K562 (cell line): ENCODE measurements around the gene EIF1B. TPM values are rescaled to one million over a fixed set of nuclear protein-coding genes. Genes with fewer than 3 reads are reported as not detected.

Experiments
- ADNP ChIP-seq: fragments of 200-800 bp; sonication (Bioruptor generic); IDR thresholded peaks from 2 replicates; pipeline ENCODE4 v1.6.1; 2016; ENCODE audit warnings: missing genetic modification characterization, missing compliant biosample characterization
- BMI1 ChIP-seq: fragments of 150-350 bp; IDR thresholded peaks from 2 replicates; pipeline ENCODE4 v1.6.1; 2014; ENCODE audit warnings: low read length
- CBFB ChIP-seq: sonication (generic); formaldehyde crosslinking; IDR thresholded peaks from 2 replicates; pipeline ENCODE4 v1.4.0; 2020; ENCODE audit warnings: mild to moderate bottlenecking, missing genetic modification reagents
- CBX8 ChIP-seq: fragments of 200-600 bp; sonication (generic); IDR thresholded peaks from 2 replicates; pipeline ENCODE4 v1.6.1; 2012; ENCODE audit warnings: borderline replicate concordance, mixed run types, low read depth, mild to moderate bottlenecking, moderate library complexity, mixed read lengths, low read length, control low read depth, inconsistent platforms; ENCODE audit not compliant: poor library complexity, severe bottlenecking; ENCODE audit errors: extremely low read depth
- FOXP1 ChIP-seq: sonication (generic); formaldehyde crosslinking; IDR thresholded peaks from 2 replicates; pipeline ENCODE4 v1.8.0; 2022; ENCODE audit warnings: mild to moderate bottlenecking, missing genetic modification reagents
- PHB ChIP-seq: fragments of 250-450 bp; sonication (Bioruptor Pico); IDR thresholded peaks from 2 replicates; pipeline ENCODE4 v1.5.0; 2021
- ZNF165 ChIP-seq: fragments of 250-450 bp; sonication (Bioruptor Pico); IDR thresholded peaks from 2 replicates; pipeline ENCODE4 v1.4.0; 2020; ENCODE audit warnings: borderline replicate concordance
- polyA plus RNA-seq, 8 experiments: library from polyadenylated mRNA; depleted of rRNA in 4 of 8; stranded (reverse) in 5 of 8; unstranded in 3 of 8; fragments of >200 nt; fragmentation: Nextera tagmentation in 2 of 8; fragmentation: Illumina TruSeq in 1 of 8; extraction: Ambion mirVana in 2 of 8; extraction: Trizol in 1 of 8; gene quantifications; 2 replicates each; pipeline versions ENCODE4 v1.2.1 to v1.2.3, GENCODE V29; 2011 to 2014; ENCODE audit warnings: inconsistent platforms in 1 of 8, missing spikeins in 1 of 8
- total RNA-seq, 7 experiments: library from RNA; depleted of rRNA in 6 of 7; stranded (reverse); fragments of >200 nt in 6 of 7; fragmentation: Illumina TruSeq in 2 of 7; extraction: Trizol in 2 of 7; gene quantifications; 2 replicates each; pipeline versions ENCODE4 v1.2.1 to v1.2.3, GENCODE V29; 2011 to 2021; ENCODE audit warnings: low replicate concordance in 1 of 7
- TF ChIP-seq, protein P1 (sequence below): fragments of 450-650 bp; formaldehyde crosslinking; IDR thresholded peaks from 2 replicates; pipeline ENCODE4 v1.4.0; 2020; ENCODE audit warnings: mild to moderate bottlenecking
- TF ChIP-seq, protein P2 (sequence below): sonication (generic); formaldehyde crosslinking; IDR thresholded peaks from 2 replicates; pipeline ENCODE4 v1.4.0; 2020; ENCODE audit warnings: mild to moderate bottlenecking, missing genetic modification reagents

The EIF1B gene
- total and polyA plus RNA-seq, 9 of the 15 experiments (the other 6 are each of a cell fraction or from before 2014, with no cell fraction given), result 18.1 to 184 (median 78.9) TPM

DNA sequence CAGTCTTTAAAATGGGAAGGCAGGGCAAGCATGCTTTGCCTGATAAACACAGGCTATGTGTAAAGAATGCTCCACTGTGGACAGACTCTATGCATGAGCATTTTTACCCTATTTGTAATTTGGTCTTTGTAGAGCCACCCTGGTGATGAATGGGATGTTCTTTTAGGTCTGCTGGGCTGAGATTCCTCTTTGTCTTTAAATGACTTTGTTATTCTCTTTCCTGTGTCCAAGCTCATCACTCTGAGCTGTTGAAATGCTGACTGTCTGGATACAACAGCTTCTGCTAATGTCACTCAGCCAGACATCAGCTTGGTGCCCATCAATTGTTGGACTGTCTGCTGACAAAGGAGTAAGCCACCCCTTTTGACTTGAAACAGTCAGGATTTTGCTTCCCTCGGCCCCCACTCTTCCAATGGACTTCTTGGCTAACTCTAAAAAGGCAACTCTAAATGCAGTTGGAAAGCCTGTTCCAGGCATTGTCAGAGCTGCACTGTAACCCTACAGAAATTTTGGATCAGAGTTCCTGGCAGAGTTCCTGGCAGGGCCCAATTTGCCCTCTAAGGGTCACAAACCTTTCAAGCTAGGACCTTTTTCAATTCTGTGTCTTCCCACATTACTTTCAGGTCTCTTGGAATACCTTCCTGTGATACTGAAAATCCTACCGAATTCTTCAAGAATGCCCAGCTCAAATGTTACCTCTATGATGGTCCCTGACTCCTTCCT lies 40.5 kb upstream of the EIF1B start (continued):
- TF ChIP-seq FOXP1 (CRISPR knock-in tag) (no peak), ZNF165 (CRISPR knock-in tag) (no peak), ADNP (tag) (no peak), CBX8 (no peak), PHB (CRISPR knock-in tag) (no peak), CBFB (no peak), BMI1 (no peak)
- TF ChIP-seq, protein P1, sequence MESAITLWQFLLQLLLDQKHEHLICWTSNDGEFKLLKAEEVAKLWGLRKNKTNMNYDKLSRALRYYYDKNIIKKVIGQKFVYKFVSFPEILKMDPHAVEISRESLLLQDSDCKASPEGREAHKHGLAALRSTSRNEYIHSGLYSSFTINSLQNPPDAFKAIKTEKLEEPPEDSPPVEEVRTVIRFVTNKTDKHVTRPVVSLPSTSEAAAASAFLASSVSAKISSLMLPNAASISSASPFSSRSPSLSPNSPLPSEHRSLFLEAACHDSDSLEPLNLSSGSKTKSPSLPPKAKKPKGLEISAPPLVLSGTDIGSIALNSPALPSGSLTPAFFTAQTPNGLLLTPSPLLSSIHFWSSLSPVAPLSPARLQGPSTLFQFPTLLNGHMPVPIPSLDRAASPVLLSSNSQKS (CRISPR knock-in tag), result no peak
- TF ChIP-seq, protein P2, sequence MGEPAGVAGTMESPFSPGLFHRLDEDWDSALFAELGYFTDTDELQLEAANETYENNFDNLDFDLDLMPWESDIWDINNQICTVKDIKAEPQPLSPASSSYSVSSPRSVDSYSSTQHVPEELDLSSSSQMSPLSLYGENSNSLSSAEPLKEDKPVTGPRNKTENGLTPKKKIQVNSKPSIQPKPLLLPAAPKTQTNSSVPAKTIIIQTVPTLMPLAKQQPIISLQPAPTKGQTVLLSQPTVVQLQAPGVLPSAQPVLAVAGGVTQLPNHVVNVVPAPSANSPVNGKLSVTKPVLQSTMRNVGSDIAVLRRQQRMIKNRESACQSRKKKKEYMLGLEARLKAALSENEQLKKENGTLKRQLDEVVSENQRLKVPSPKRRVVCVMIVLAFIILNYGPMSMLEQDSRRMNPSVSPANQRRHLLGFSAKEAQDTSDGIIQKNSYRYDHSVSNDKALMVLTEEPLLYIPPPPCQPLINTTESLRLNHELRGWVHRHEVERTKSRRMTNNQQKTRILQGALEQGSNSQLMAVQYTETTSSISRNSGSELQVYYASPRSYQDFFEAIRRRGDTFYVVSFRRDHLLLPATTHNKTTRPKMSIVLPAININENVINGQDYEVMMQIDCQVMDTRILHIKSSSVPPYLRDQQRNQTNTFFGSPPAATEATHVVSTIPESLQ, result no peak
